GM12891 (cell line): ENCODE data around the gene CASTOR1.

Experiments
- PAX5 ChIP-seq: IDR thresholded peaks from 2 replicates; pipeline ENCODE4 v1.6.1; 2011; ENCODE audit warnings: low read length, moderate library complexity, mild to moderate bottlenecking; ENCODE audit not compliant: insufficient read depth, severe bottlenecking
- POLR2A ChIP-seq: IDR thresholded peaks from 2 replicates; pipeline ENCODE4 v1.6.1; 2011; ENCODE audit warnings: low read depth, low read length, control low read depth
- POLR2AphosphoS5 ChIP-seq: IDR thresholded peaks from 2 replicates; pipeline ENCODE4 v1.6.1; 2011; ENCODE audit warnings: low read depth, low read length, control low read depth
- SPI1 ChIP-seq: IDR thresholded peaks from 2 replicates; pipeline ENCODE4 v1.6.1; 2011; ENCODE audit warnings: low read depth, low read length, control low read depth
- TAF1 ChIP-seq: IDR thresholded peaks from 2 replicates; pipeline ENCODE4 v1.6.1; 2011; ENCODE audit warnings: low read depth, low read length, control low read depth

- no peak for TF ChIP-seq TAF1
- TF ChIP-seq POLR2AphosphoS5 = no peak
- no peak for TF ChIP-seq POLR2A
- TF ChIP-seq SPI1 = no peak
- TF ChIP-seq PAX5 = no peak
Observed at GRCh38 chr22:30315962-30316576, 26.8 kb upstream of the CASTOR1 start.
